Stomach (tissue), 4 donors: ENCODE data around the gene FBRSL1.

ENCODE experiments used
- EP300 ChIP-seq: sonication (generic); formaldehyde crosslinking; IDR thresholded peaks from one replicate; pipeline ENCODE4 v1.6.1; 2017; ENCODE audit warnings: antibody characterized with exemption
- POLR2A ChIP-seq, 4 donors: fragments of 450-650 bp; IDR thresholded peaks; one replicate each; pipeline ENCODE4 v1.6.1; 2016; ENCODE audit warnings: antibody characterized with exemption in 4 of 4, control low read depth in 2 of 4, mild to moderate bottlenecking in 1 of 4, moderate library complexity in 1 of 4
- POLR2AphosphoS5 ChIP-seq, 3 donors: sonication (generic); formaldehyde crosslinking; IDR thresholded peaks; one replicate each; pipeline ENCODE4 v1.6.1; 2016; ENCODE audit warnings: antibody characterized with exemption in 3 of 3
- TF ChIP-seq, protein P1 (sequence below), 7 experiments: fragments of 450-650 bp in 4 of 7; fragments of 200-600 bp in 3 of 7; sonication (generic) in 3 of 7; IDR thresholded peaks; one replicate each; pipeline ENCODE4 v1.5.1; 2016 to 2019; ENCODE audit warnings: antibody characterized with exemption in 7 of 7, control low read depth in 2 of 7, mild to moderate bottlenecking in 1 of 7

DNA sequence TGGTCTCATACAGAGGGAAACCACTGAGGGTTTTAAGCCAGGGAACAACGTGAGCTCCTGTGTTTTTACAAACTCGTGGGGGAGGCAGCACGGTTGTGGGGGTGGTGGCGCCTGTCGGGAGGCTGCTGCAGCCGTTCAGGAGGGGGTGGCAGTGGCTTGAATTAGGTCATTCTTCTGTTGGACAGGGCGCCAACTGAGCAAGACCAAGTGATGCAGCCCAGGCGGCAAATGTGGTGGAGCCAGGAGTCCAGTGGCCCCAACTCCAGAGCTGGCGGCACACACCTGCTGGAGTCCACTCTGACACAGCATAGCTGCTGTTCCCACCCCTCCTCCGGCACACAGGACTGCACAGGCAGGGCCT lies 27.8 kb downstream of the FBRSL1 start:
- TF ChIP-seq, protein P1, sequence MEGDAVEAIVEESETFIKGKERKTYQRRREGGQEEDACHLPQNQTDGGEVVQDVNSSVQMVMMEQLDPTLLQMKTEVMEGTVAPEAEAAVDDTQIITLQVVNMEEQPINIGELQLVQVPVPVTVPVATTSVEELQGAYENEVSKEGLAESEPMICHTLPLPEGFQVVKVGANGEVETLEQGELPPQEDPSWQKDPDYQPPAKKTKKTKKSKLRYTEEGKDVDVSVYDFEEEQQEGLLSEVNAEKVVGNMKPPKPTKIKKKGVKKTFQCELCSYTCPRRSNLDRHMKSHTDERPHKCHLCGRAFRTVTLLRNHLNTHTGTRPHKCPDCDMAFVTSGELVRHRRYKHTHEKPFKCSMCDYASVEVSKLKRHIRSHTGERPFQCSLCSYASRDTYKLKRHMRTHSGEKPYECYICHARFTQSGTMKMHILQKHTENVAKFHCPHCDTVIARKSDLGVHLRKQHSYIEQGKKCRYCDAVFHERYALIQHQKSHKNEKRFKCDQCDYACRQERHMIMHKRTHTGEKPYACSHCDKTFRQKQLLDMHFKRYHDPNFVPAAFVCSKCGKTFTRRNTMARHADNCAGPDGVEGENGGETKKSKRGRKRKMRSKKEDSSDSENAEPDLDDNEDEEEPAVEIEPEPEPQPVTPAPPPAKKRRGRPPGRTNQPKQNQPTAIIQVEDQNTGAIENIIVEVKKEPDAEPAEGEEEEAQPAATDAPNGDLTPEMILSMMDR (IDR thresholded peaks at IDR 0.05), result no peak
- no peak for TF ChIP-seq POLR2A (IDR thresholded peaks at IDR 0.05)
- no peak for TF ChIP-seq EP300
- TF ChIP-seq POLR2AphosphoS5 (IDR thresholded peaks at IDR 0.05), result no peak
